Upper lobe of left lung (tissue), 4 donors: ENCODE results near the gene HNMT.

Source experiments
- POLR2A ChIP-seq, 4 donors: fragments of 450-650 bp; IDR thresholded peaks; one replicate each; pipeline ENCODE4 v1.5.1; 2016 to 2017; ENCODE audit warnings: antibody characterized with exemption in 4 of 4, mild to moderate bottlenecking in 2 of 4
- TF ChIP-seq, protein P1 (sequence below), 6 experiments: fragments of 450-650 bp in 4 of 6; fragments of 200-600 bp in 2 of 6; sonication (generic) in 2 of 6; IDR thresholded peaks; one replicate each; pipeline ENCODE4 v1.5.1; 2016 to 2019; ENCODE audit warnings: antibody characterized with exemption in 6 of 6

DNA sequence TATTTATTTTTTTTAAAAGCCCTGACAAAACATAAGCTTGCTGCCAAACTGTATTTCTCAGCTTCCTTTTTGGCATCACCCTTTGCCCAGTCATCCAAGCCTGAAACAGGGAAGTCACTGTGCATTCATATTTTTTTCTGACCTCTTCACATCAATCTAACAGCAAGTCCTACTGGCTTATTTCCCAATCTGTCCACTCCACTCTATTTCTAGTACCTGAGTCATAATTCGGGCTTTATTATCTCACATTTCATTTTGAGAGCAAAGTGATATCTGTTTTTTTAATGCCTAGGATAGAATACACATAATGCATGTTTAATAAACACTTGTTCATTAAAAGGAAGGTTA, 5.1 kb downstream of the HNMT start:
- TF ChIP-seq, protein P1, sequence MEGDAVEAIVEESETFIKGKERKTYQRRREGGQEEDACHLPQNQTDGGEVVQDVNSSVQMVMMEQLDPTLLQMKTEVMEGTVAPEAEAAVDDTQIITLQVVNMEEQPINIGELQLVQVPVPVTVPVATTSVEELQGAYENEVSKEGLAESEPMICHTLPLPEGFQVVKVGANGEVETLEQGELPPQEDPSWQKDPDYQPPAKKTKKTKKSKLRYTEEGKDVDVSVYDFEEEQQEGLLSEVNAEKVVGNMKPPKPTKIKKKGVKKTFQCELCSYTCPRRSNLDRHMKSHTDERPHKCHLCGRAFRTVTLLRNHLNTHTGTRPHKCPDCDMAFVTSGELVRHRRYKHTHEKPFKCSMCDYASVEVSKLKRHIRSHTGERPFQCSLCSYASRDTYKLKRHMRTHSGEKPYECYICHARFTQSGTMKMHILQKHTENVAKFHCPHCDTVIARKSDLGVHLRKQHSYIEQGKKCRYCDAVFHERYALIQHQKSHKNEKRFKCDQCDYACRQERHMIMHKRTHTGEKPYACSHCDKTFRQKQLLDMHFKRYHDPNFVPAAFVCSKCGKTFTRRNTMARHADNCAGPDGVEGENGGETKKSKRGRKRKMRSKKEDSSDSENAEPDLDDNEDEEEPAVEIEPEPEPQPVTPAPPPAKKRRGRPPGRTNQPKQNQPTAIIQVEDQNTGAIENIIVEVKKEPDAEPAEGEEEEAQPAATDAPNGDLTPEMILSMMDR (IDR thresholded peaks at IDR 0.05): no peak
- no peak for TF ChIP-seq POLR2A (IDR thresholded peaks at IDR 0.05)
